ENCODE measurements around the gene PDZK1IP1.

Gene PDZK1IP1

GRCh38 chr1:47189844-47190508 is at the start of gene PDZK1IP1:
Gene PDZK1IP1, minus strand, starts transcription at chr1:47190036. Its CDS starts 104 bp downstream, at chr1:47189932.
- no peak within 1 kb of the TSS for H3K4me3 ChIP-seq (ENCODE audit: low read depth, low read length)

GRCh38 chr1:47238935-47239592 is 49.2 kb upstream of the PDZK1IP1 start:
- no peak for DNase-seq (ENCODE audit: low read depth, low spot score)
- TF ChIP-seq CTCF (IDR thresholded peaks at IDR 0.05; ENCODE audit: low read depth, low read length) = no peak
- in situ Hi-C loops (cut with HindIII; ENCODE audit: low sequenced_read_pairs) = no loop called here
- no peak overlapping the region for H3K4me3 ChIP-seq (ENCODE audit: low read depth, low read length)

More at GRCh38 chr1:47189844-47190508, at the start of gene PDZK1IP1:
- no peak for TF ChIP-seq CTCF (IDR thresholded peaks at IDR 0.05; ENCODE audit: low read depth, low read length)
- in situ Hi-C loops (cut with HindIII; ENCODE audit: low sequenced_read_pairs) = no loop called here
- no peak for DNase-seq (ENCODE audit: low read depth, low spot score)

GRCh38 chr1:47235806-47236205 is 46.0 kb upstream of the PDZK1IP1 start:
- H3K4me3 ChIP-seq (ENCODE audit: low read depth, low read length) = no peak overlapping the region
- DNase-seq (ENCODE audit: low read depth, low spot score) = no peak
- in situ Hi-C loops (cut with HindIII; ENCODE audit: low sequenced_read_pairs) = no loop called here
- TF ChIP-seq CTCF (IDR thresholded peaks at IDR 0.05; ENCODE audit: low read depth, low read length) = no peak

GRCh38 chr1:47235241-47235681 is 45.4 kb upstream of the PDZK1IP1 start:
- DNase-seq (ENCODE audit: low read depth, low spot score) = no peak
- in situ Hi-C loops (cut with HindIII; ENCODE audit: low sequenced_read_pairs) = no loop called here
- TF ChIP-seq CTCF (IDR thresholded peaks at IDR 0.05; ENCODE audit: low read depth, low read length) = no peak
- H3K4me3 ChIP-seq (ENCODE audit: low read depth, low read length) = no peak overlapping the region

- no peak overlapping the region for H3K4me3 ChIP-seq (ENCODE audit: low read depth, low read length)
- TF ChIP-seq CTCF (IDR thresholded peaks at IDR 0.05; ENCODE audit: low read depth, low read length) = no peak
- in situ Hi-C loops (cut with HindIII; ENCODE audit: low sequenced_read_pairs) = no loop called here
- DNase-seq (ENCODE audit: low read depth, low spot score) = no peak
These were observed 43.4 kb upstream of the PDZK1IP1 start for GRCh38 chr1:47233186-47233585.

GRCh38 chr1:47232187-47232874 is 42.5 kb upstream of the PDZK1IP1 start, which contains the start of gene TAL1:
Gene TAL1, minus strand, starts transcription at chr1:47232225. Its CDS starts 6,337 bp downstream, at chr1:47225888.
- no peak for DNase-seq (ENCODE audit: low read depth, low spot score)
- in situ Hi-C loops (cut with HindIII; ENCODE audit: low sequenced_read_pairs) = no loop called here
- no peak for TF ChIP-seq CTCF (IDR thresholded peaks at IDR 0.05; ENCODE audit: low read depth, low read length)
- peak within 1 kb of the TSS; percentile 6 for H3K4me3 ChIP-seq (ENCODE audit: low read depth, low read length)
